Chondrocyte (in vitro differentiated cells): ENCODE measurements around the gene LENG9. TPM values are rescaled to one million over a fixed set of nuclear protein-coding genes. Genes with fewer than 3 reads are reported as not detected.
"Not testable (repeated sequence)": the region's sequence is repeated elsewhere in the genome, so short reads cannot be mapped to it uniquely, and the experiment has no call there.

ENCODE experiments used
- DNase-seq: peaks from one replicate; pipeline ENCODE4 v3.0.0; 2021; ENCODE audit warnings: mixed read lengths, low spot score
- H3K27ac Mint-ChIP-seq: one replicate; pipeline ENCODE4 v1.8.0; 2021; ENCODE audit warnings: mild to moderate bottlenecking, moderate library complexity, mixed read lengths; ENCODE audit not compliant: unreplicated experiment
- H3K27me3 Mint-ChIP-seq: 2 replicates; pipeline ENCODE4 v1.8.0; 2021; ENCODE audit warnings: low read depth, mixed read lengths
- H3K36me3 Mint-ChIP-seq: 2 replicates; pipeline ENCODE4 v1.8.0; 2021; ENCODE audit warnings: low read depth, mixed read lengths
- H3K4me1 Mint-ChIP-seq: 2 replicates; pipeline ENCODE4 v1.8.0; 2021; ENCODE audit warnings: low read depth, mild to moderate bottlenecking, mixed read lengths
- H3K4me3 Mint-ChIP-seq: one replicate; pipeline ENCODE4 v1.8.0; 2021; ENCODE audit warnings: mild to moderate bottlenecking, moderate library complexity, mixed read lengths; ENCODE audit not compliant: unreplicated experiment
- H3K9me3 Mint-ChIP-seq: 2 replicates; pipeline ENCODE4 v1.8.0; 2021; ENCODE audit warnings: low read depth, mixed read lengths
- CTCF ChIP-seq: fragments of 200-600 bp; sonication (generic); IDR thresholded peaks from 2 replicates; pipeline ENCODE4 v1.5.0; 2021; ENCODE audit warnings: antibody characterized with exemption, mild to moderate bottlenecking, moderate library complexity
- total RNA-seq: library from RNA; stranded (reverse); gene quantifications from 3 replicates; pipeline ENCODE4 v1.2.1, GENCODE V29; 2021

The LENG9 gene
- total RNA-seq, 1 donor from 2014 or later, result 13.2 TPM

- peak overlapping the region; percentile 100 for H3K4me3 Mint-ChIP-seq
- peaks cover 20% of the 10 kb centered on the region for H3K36me3 Mint-ChIP-seq
- peaks cover 41% of the 10 kb centered on the region for H3K4me1 Mint-ChIP-seq
- H3K9me3 Mint-ChIP-seq, result no peaks in the 10 kb centered on the region
- DNase-seq, result no peak
- no peaks in the 10 kb centered on the region for H3K27me3 Mint-ChIP-seq
- peak overlapping the region; percentile 100 for H3K27ac Mint-ChIP-seq
- TF ChIP-seq CTCF, result no peak
Observed at GRCh38 chr19:54449701-54450069, 13.9 kb downstream of the LENG9 start.

- Mint-ChIP-seq H3K9me3 (no peaks in the 10 kb centered on the region), H3K4me3 (peak within 1 kb of the TSS; percentile 100), H3K27me3 (no peaks in the 10 kb centered on the region), H3K36me3 (peaks cover 21% of the 10 kb centered on the region), H3K4me1 (peaks cover 41% of the 10 kb centered on the region), H3K27ac (peak within 1 kb of the TSS; percentile 100)
- TF ChIP-seq CTCF, result no peak
- peak; percentile 99 for DNase-seq
Observed at GRCh38 chr19:54448774-54449700, 14.5 kb downstream of the LENG9 start, which contains the start of gene LENG8. LENG8 (plus strand) TSS chr19:54449199; CDS start chr19:54451345, 2,146 bp downstream.

- H3K27ac Mint-ChIP-seq, result peak overlapping the region; percentile 100
- peaks cover 21% of the 10 kb centered on the region for H3K36me3 Mint-ChIP-seq
- no peaks in the 10 kb centered on the region for H3K9me3 Mint-ChIP-seq
- peak; percentile 91 for DNase-seq
- H3K27me3 Mint-ChIP-seq, result no peaks in the 10 kb centered on the region
- TF ChIP-seq CTCF, result peak; percentile 33
- H3K4me3 Mint-ChIP-seq, result peak overlapping the region; percentile 100
- H3K4me1 Mint-ChIP-seq, result peaks cover 41% of the 10 kb centered on the region
Observed at GRCh38 chr19:54448040-54448773, 15.4 kb downstream of the LENG9 start.

GRCh38 chr19:54446349-54446748 lies 17.2 kb downstream of the LENG9 start:
- H3K9me3 Mint-ChIP-seq, DNase-seq, H3K4me3 Mint-ChIP-seq, H3K27ac Mint-ChIP-seq, H3K27me3 Mint-ChIP-seq: not testable (repeated sequence)
- H3K36me3 Mint-ChIP-seq, result peaks cover 17% of the 10 kb centered on the region
- H3K4me1 Mint-ChIP-seq, result peaks cover 34% of the 10 kb centered on the region
- peak; percentile 19 for TF ChIP-seq CTCF

GRCh38 chr19:54444737-54445136 lies 18.8 kb downstream of the LENG9 start:
- no peak overlapping the region for H3K27ac Mint-ChIP-seq
- H3K36me3 Mint-ChIP-seq, result peaks cover 16% of the 10 kb centered on the region
- peaks cover 18% of the 10 kb centered on the region for H3K4me1 Mint-ChIP-seq
- DNase-seq, result no peak
- H3K27me3 Mint-ChIP-seq, result no peaks in the 10 kb centered on the region
- H3K9me3 Mint-ChIP-seq, result no peaks in the 10 kb centered on the region
- no peak overlapping the region for H3K4me3 Mint-ChIP-seq
- no peak for TF ChIP-seq CTCF
